Erythroblast (primary cell): ENCODE results near the gene GNAL.

Experiments used
- GATA1 ChIP-seq: IDR thresholded peaks from 2 replicates; pipeline ENCODE4 v1.6.1; 2011; ENCODE audit warnings: low read depth, mild to moderate bottlenecking, control low read depth, low read length, moderate library complexity
- POLR2A ChIP-seq: IDR thresholded peaks from 2 replicates; pipeline ENCODE4 v1.6.1; 2011; ENCODE audit warnings: mild to moderate bottlenecking, low read length

DNA sequence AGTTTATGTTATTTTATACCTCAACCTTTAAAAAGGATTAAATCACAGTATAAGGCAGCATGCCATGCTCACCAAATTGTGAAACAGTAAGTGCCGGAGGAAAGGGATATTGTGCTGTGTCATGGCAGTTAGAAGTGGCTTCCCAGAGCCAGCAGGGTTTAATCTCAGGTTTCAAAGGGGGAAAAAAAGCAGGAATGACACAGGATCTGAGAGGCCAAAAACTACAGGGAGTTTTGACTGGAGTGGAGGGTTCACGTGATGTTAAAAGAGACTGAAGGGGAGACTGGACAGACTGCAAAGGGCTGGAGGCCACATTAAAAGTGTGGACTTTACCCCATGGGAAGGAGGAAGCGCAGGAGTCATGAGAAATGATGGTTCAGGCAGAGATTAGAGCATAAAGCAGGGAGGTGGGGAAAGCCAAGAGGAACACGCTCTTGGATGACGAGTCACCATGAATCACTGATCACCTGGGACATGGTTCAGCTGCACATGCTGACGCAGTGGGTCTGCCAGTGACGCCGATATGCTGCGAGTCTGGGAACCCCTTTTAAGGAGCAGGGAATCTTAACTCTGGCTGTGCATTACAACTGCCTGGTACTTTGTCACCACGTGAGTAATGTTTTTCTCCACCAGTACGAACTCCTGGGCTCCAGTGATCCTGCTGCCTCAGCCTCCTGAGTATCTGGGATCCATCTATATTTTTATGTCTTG is 168.3 kb downstream of the GNAL start:
- TF ChIP-seq POLR2A (no peak), GATA1 (no peak)
